ENCODE measurements around the gene CAMKV.

DNA sequence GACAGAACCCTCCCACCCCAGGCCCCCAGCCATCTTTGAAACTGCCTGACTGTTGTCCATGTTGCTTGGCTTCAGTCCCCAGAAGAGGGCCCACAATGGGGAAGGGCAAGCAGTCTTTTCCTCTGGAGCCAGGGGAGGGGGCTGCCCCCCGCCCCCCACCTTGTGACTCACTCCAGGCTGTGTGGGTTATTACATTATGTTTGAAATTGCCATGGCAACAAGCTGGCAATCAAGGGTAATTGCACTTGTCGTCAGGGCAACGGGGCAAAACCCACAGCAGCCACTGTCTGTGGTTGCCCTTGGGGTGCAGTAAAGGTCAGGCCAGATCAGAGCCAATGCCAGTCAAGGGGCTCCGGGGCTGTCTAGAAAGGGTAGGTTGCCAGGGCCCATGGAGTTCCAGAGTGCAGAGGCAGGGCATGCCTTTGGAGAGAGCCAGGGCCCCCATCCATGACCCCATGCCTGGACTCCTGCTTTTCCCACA lies 3.1 kb upstream of the CAMKV start:
- TF ChIP-seq CTCF (IDR thresholded peaks at IDR 0.05): no peak
- TF ChIP-seq POLR2AphosphoS5 (IDR thresholded peaks at IDR 0.05; ENCODE audit: insufficient read depth in 1 of 2, low read depth in 1 of 2): no peak

Measured in vagina (tissue), 2 donors.